GM19397 (cell line): ENCODE measurements around the gene RHBDF1.
"Not testable (repeated sequence)": the region's sequence is repeated elsewhere in the genome, so short reads cannot be mapped to it uniquely, and the experiment has no call there.

Experiments used
- ATAC-seq: cut with Tn5 transposase; IDR thresholded peaks from one replicate; pipeline ENCODE4 v1.9.1; 2021; ENCODE audit warnings: mild to moderate bottlenecking, moderate library complexity; ENCODE audit not compliant: unreplicated experiment

The RHBDF1 gene

DNA sequence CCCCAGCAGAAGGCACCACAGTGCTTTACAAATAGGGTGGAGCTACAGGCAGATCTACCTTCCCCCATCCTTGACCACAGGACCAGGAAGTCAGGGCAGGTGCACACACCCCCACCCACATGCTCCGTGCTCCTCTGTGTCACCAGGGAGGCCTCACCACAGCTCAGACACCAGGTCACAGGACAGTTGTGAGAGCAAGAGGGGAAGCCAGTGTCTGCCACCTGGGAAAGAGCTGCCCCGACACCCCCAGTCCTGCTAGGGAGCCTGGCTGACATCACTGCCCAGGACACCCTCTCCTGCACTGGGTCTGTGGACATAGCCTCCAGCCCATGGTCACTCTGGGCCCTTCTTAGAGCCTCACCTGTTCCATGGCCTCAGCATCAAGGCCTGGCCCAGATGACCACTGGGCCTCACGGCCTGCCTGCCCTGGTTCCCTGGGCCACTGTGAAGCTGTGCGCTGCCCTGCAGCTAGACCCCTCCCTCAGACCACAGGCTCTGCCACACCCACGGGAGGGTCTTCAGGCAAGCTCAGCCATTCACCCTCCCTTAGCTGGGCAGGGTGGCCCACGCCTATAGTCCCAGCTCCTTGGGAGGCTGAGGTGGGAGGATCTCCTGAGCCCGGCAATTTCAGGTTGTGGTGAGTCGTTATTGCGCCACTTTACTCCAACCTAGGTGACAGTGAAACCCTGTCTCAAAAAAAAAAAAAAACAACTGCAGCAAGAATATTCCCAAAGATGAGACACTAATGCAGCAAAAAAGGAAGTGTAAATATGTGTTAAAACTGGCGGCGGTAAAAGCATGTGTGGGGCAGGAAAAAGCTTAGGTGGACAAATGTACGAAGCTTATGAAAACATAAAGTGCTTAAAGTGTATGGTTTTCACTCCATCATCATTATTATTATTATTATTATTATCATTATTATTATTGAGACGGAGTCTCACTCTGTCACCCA lies 33.2 kb downstream of the RHBDF1 start:
- peak; percentile 63 for ATAC-seq

DNA sequence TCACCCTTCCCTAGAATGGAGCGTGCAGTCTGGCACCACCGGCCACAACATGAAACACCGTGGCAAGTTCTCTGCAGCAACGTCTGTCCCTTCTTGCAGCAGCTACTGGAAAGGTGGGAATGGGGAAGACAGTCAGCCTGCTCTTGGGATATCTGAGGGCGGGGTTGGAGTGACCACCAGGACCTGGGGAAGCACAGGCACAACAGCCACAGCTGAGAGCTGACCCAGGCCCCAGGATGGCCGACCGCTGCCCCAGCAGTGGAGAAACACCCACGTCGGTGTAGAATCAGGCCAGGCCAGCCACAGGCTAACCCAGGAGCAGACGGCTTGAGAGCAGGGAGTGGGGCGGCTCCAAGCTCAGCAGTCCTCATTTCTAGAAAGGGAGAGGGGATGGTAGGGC lies 34.2 kb downstream of the RHBDF1 start:
- ATAC-seq, result not testable (repeated sequence)

DNA sequence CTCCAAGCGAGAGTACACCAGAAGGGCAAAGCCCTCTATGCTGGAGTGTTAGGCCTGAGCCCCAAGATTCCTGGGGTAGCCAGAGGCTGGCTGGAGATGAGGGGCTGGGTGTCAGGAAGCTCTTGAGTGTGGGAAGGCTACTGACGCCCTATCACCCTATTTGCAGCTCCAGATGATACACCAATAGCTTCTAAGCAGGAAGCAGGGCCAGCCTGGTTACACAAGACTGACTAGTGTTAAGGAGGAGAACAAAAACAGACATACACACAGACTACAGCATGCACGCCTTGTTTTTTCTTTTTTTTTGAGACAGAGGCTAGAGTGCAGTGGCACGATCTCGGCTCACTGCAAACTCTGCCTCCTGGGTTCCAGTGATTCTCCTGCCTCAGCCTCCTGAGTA lies 34.9 kb downstream of the RHBDF1 start:
- no peak for ATAC-seq

DNA sequence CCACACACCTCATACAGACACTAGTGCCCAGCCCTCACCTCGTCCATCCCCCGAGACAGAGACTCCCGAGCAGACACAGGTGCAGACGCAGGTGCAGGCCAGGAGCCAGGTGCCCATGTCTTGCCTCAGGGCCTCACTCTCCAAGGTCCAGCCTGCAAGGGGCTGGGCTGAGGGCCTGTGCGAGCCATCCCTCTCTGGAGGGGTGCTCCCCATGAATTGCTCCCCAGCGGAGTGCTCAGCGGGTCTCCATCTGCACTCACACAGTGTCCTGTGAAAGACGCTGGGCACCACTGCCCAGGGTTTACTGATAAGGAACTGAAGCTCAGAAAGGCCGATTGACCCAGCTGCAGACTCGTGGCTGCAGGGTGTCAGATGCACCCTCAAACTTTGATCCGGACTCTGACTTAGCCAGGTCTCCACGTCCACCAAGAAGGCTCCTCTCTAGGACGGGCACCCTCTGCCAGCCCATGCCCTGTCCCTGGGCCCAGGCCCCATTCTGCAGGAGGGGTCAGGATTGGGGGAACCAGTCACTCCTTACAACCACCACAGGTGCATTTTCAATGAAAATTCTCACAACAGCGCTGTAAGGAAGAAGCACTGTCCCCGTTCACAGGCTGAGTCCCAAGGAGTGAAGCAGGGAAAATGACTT lies 36.0 kb downstream of the RHBDF1 start:
- ATAC-seq, result no peak

DNA sequence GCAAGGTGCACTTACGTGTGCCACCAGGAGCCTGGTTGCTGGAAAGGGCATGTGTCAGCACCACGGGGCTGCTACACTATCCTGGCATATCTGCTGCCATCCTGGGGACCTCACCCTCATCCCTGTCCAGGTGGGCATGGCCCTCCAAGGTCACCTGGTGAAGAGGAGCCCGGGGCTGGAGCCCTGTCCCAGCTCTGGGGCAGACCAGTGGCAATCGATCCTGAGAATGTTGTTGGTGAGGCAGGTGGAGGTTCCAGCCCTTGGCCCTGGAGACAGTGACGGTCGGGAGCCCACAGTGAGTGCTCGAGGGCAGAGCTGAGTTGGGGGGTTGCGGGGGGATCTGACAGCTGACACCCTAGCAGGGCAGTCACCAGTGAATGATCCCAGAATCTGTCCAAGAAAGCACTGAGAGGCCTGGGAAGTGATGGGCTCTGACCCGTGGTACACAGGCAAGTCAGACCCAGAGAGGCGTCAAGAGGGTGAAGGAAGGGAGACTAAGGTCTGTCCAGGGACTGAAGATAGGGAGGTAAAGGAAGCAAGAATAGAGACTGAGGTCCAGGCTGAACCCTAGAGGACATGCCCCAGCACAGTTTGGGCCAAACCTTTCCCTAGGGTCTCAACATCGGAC lies 36.6 kb downstream of the RHBDF1 start:
- ATAC-seq, result no peak

DNA sequence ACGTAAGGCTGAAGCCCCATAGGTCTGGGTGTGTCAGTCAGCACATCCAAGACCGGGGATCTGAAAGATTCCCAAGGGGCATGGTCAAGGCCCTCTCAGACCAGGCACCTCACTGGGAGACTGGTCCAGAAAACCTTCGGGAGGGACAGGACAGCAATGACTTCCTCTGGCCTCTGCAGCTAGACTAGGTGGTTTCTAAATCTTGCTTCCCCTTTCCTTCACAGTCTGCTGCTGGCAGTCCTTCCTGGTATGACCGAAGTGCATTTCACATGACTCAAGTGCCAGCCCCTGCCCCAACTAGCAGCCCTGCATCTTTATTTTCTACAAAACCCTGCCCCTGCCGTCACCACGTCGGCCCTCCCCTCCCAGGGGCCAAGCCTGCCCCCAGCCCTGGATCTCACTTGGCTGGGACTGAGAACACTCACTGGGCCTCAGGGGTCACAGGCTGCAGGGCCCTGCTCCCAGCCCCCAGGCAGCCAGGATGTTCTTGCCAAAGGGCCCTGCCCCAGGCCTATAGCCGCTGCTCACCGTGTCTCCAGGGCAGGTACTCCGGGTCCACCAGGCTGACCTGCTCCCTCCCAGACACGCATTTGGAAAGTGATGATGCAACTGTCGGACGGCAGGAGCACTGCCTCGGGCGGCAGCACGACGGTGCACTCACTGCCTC lies 37.3 kb downstream of the RHBDF1 start:
- ATAC-seq, result no peak

- ATAC-seq, result no peak
Measured at GRCh38 chr16:34648-34987, 37.8 kb downstream of the RHBDF1 start.

- no peak for ATAC-seq
Measured at GRCh38 chr16:33877-34647, 38.4 kb downstream of the RHBDF1 start.

DNA sequence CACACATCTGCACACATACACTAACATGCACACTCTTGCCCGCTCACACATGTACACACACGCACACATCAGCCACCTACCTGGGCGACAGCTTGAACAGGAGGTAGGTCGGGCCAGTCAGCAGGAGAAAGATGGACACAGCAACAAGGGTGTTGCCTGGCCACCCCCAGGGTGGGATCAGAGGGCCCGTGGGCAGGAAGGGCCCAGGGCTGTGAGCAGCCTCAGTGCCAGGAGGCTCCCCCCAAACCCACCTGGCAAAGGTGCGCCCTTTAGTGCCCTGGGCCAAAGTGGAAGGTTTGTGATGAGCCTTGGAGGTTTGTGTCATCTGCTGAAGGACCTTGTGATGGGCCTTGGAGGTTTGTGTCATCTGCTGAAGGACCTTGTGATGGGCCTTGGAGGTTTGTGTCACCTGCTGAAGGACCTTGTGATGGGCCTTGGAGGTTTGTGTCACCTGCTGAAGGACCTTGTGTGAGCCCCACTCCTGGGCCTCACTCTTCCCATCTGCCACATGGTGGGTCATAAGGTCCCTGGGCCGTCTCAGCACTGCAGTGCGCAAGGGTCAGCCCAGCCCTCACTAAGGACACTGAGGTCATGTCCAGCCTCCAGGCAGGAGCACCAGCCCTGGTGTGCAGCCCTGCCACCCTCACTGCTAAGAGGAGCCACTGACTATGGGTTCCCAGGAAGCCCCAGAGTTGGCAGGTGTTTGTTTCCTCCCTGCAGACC lies 39.1 kb downstream of the RHBDF1 start:
- ATAC-seq, result not testable (repeated sequence)

GRCh38 chr16:30627-31026 lies 41.8 kb downstream of the RHBDF1 start:
- not testable (repeated sequence) for ATAC-seq

GRCh38 chr16:25926-26348 lies 46.5 kb downstream of the RHBDF1 start:
- peak; percentile 65 for ATAC-seq

- ATAC-seq, result not testable (repeated sequence)
Measured at GRCh38 chr16:24151-24550, 48.3 kb downstream of the RHBDF1 start.

- ATAC-seq, result not testable (repeated sequence)
Measured at GRCh38 chr16:20886-21285, 51.5 kb downstream of the RHBDF1 start.

- not testable (repeated sequence) for ATAC-seq
Measured at GRCh38 chr16:17062-17765, 55.2 kb downstream of the RHBDF1 start.

GRCh38 chr16:10772-11171 lies 61.7 kb downstream of the RHBDF1 start:
- ATAC-seq, result not testable (repeated sequence)

DNA sequence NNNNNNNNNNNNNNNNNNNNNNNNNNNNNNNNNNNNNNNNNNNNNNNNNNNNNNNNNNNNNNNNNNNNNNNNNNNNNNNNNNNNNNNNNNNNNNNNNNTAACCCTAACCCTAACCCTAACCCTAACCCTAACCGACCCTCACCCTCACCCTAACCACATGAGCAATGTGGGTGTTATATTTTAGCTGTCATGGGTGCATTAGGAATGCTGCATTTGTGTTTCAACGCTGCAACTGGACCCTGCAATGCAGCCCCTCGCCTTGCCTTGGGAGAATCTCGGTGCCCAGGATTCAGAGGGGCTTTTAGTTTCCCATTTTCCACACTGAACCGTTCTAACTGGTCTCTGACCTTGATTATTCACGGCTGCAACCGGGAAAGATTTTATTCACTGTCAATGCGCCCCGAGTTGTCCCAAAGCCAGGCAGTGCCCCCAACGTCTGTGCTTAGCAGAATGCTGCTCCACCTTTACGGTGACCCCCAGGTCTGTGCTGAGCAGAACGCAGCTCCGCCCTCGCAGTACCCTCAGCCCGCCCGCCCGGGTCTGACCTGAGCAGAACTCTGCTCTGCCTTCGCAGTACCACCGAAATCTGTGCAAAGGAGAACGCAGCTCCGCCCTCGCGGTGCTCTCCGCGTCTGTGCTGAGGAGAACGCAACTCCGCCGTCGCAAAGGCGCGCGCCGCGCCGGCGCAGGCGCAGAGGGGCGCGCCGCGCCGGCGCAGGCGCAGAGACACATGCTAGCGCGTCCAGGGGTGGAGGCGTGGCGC lies 62.3 kb downstream of the RHBDF1 start:
- ATAC-seq, result no peak
